HCT116 (cell line): ENCODE measurements around the gene KRT12. TPM values are rescaled to one million over a fixed set of nuclear protein-coding genes. Genes with fewer than 3 reads are reported as not detected.

Experiments used
- ATAC-seq: fragments of 200-7000 bp; cut with Tn5 transposase; 2 replicates; pipeline ENCODE4 v1.9.1; 2020; ENCODE audit warnings: mild to moderate bottlenecking, moderate library complexity
- BruUV-seq: library from RNA; stranded (reverse); fragments of 400-500 nt; replicated peaks from 2 replicates; lab custom pipeline; 2021; lab: Mats Ljungman, UMichigan
- CTCF ChIA-PET: fragments of 300-600 bp; sonication (Branson Sonifier 250); formaldehyde crosslinking; loops from one replicate; lab custom pipeline; 2021; ENCODE audit warnings: antibody characterized with exemption; lab: Charles Lee
- POLR2A ChIA-PET: fragments of 300-600, 350-600 bp; sonication (Branson Sonifier 250); formaldehyde crosslinking; loops from one replicate; lab custom pipeline; 2021; ENCODE audit warnings: antibody characterized with exemption; lab: Charles Lee
- RAD21 ChIA-PET, 2 experiments: fragments of 300-600 bp; sonication (Branson Sonifier 250); formaldehyde crosslinking; loops; one replicate each; lab custom pipeline; 2023; ENCODE audit warnings: low total read pairs in 2 of 2; ENCODE audit not compliant: uncharacterized antibody in 2 of 2, unreplicated experiment in 2 of 2, low non-redundant PET in 1 of 2; lab: Charles Lee
- DNase-seq: peaks from one replicate; pipeline ENCODE4 v3.0.0-alpha.2; 2010; ENCODE audit warnings: low read depth, low spot score
- H2AFZ ChIP-seq: fragments of 200-600 bp; shearing (Covaris generic), sonication (generic); 2 replicates; pipeline ENCODE4 v1.6.1; 2017; ENCODE audit warnings: low read depth, mixed run types, mixed read lengths, antibody characterized with exemption, low read length; ENCODE audit not compliant: poor library complexity, severe bottlenecking
- H3K27ac ChIP-seq: 2 replicates; pipeline ENCODE4 v1.5.1; 2012; ENCODE audit warnings: low read depth, low read length
- H3K27me3 ChIP-seq: fragments of 200-600 bp; sonication (generic); 2 replicates; pipeline ENCODE4 v1.6.1; 2016; ENCODE audit warnings: mixed run types, low read length, mixed read lengths; ENCODE audit not compliant: insufficient read depth
- H3K36me3 ChIP-seq, 2 experiments: fragments of 200-500 bp in 1 of 2; fragments of 200-600 bp in 1 of 2; sonication (Bioruptor generic) in 1 of 2; sonication (generic) in 1 of 2; 2 replicates each; pipeline versions ENCODE4 v1.5.1 to v1.6.1; 2014 to 2016; ENCODE audit warnings: low read length in 2 of 2, inconsistent platforms in 1 of 2, mixed read lengths in 1 of 2, mixed run types in 1 of 2; ENCODE audit not compliant: insufficient read depth in 2 of 2, control insufficient read depth in 1 of 2
- H3K4me1 ChIP-seq, 2 experiments: fragments of 200-600 bp in 1 of 2; sonication (generic) in 1 of 2; 2 replicates each; pipeline versions ENCODE4 v1.5.1 to v1.6.1; 2012 to 2017; ENCODE audit warnings: low read length in 2 of 2, inconsistent platforms in 1 of 2, mild to moderate bottlenecking in 1 of 2, mixed read lengths in 1 of 2, mixed run types in 1 of 2, moderate library complexity in 1 of 2; ENCODE audit not compliant: insufficient read depth in 2 of 2, control insufficient read depth in 1 of 2
- H3K4me2 ChIP-seq: fragments of 200-600 bp; sonication (generic); 2 replicates; pipeline ENCODE4 v1.6.1; 2017; ENCODE audit warnings: mixed run types, low read length, mixed read lengths
- H3K4me3 ChIP-seq, 2 experiments: fragments of 200-600 bp in 1 of 2; sonication (generic) in 1 of 2; replicated peaks in 1 of 2; 2 replicates each; pipeline ENCODE4 v1.5.1; 2011 to 2016; ENCODE audit warnings: low read length in 2 of 2, control low read depth in 1 of 2, low read depth in 1 of 2, mild to moderate bottlenecking in 1 of 2, mixed read lengths in 1 of 2, mixed run types in 1 of 2
- H3K79me2 ChIP-seq: fragments of 200-600 bp; sonication (generic); 2 replicates; pipeline ENCODE4 v1.6.1; 2017; ENCODE audit warnings: mild to moderate bottlenecking, mixed run types, low read length, moderate library complexity, mixed read lengths; ENCODE audit not compliant: insufficient read depth
- H3K9ac ChIP-seq: fragments of 200-600 bp; sonication (generic); 2 replicates; pipeline ENCODE4 v1.6.1; 2016; ENCODE audit warnings: low read length, mixed read lengths
- H3K9me2 ChIP-seq: fragments of 200-600 bp; sonication (generic), shearing (Covaris generic); 2 replicates; pipeline ENCODE4 v1.6.1; 2017; ENCODE audit warnings: mixed run types, mild to moderate bottlenecking, moderate library complexity; ENCODE audit not compliant: insufficient read depth
- H3K9me3 ChIP-seq, 2 experiments: fragments of 200-500 bp in 1 of 2; fragments of 200-600 bp in 1 of 2; sonication (Bioruptor generic) in 1 of 2; sonication (generic) in 1 of 2; 2 replicates each; pipeline ENCODE4 v1.6.1; 2014 to 2017; ENCODE audit warnings: low read length in 2 of 2, mixed read lengths in 2 of 2, inconsistent platforms in 1 of 2, low read depth in 1 of 2, mild to moderate bottlenecking in 1 of 2, mixed run types in 1 of 2, moderate library complexity in 1 of 2; ENCODE audit not compliant: control insufficient read depth in 1 of 2, insufficient read depth in 1 of 2
- H4K20me1 ChIP-seq: fragments of 200-600 bp; sonication (generic), shearing (Covaris generic); 2 replicates; pipeline ENCODE4 v1.6.1; 2017; ENCODE audit warnings: mixed run types, mild to moderate bottlenecking, moderate library complexity; ENCODE audit not compliant: insufficient read depth
- CBX3 ChIP-seq: IDR thresholded peaks from 2 replicates; pipeline ENCODE4 v1.6.1; 2012; ENCODE audit warnings: low read depth
- CEBPB ChIP-seq: IDR thresholded peaks from 2 replicates; pipeline ENCODE4 v1.6.1; 2012; ENCODE audit warnings: low read depth
- EGR1 ChIP-seq: IDR thresholded peaks from 2 replicates; pipeline ENCODE4 v1.6.1; 2012; ENCODE audit warnings: low read depth
- ELF1 ChIP-seq: IDR thresholded peaks from 2 replicates; pipeline ENCODE4 v1.6.1; 2012; ENCODE audit warnings: low read depth, borderline replicate concordance
- FOSL1 ChIP-seq: IDR thresholded peaks from 2 replicates; pipeline ENCODE4 v1.6.1; 2012; ENCODE audit warnings: low read depth
- JUND ChIP-seq: IDR thresholded peaks from 2 replicates; pipeline ENCODE4 v1.6.1; 2012
- RAD21 ChIP-seq: IDR thresholded peaks from 2 replicates; pipeline ENCODE4 v1.6.1; 2012; ENCODE audit warnings: low read depth, mild to moderate bottlenecking
- SP1 ChIP-seq: IDR thresholded peaks from 2 replicates; pipeline ENCODE4 v1.6.1; 2012; ENCODE audit warnings: low read depth
- YY1 ChIP-seq: IDR thresholded peaks from 2 replicates; pipeline ENCODE4 v1.6.1; 2011; ENCODE audit warnings: low read length, low read depth, moderate library complexity, mild to moderate bottlenecking; ENCODE audit not compliant: insufficient replicate concordance; ENCODE audit errors: extremely low read depth
- intact Hi-C: fragments of 100-400 bp; cut with micrococcal nuclease; formaldehyde crosslinking; loops from 2 replicates; pipeline ENCODE4 v1.10.0; 2022
- total RNA-seq: library from RNA; stranded (reverse); gene quantifications from one replicate; pipeline ENCODE4 v1.2.1, GENCODE V29; 2021; ENCODE audit not compliant: unreplicated experiment
- TF ChIP-seq, protein P1 (sequence below): IDR thresholded peaks from 2 replicates; pipeline ENCODE4 v1.6.1; 2012

The KRT12 gene
- total RNA-seq, 1 experiment from 2014 or later = not detected

DNA sequence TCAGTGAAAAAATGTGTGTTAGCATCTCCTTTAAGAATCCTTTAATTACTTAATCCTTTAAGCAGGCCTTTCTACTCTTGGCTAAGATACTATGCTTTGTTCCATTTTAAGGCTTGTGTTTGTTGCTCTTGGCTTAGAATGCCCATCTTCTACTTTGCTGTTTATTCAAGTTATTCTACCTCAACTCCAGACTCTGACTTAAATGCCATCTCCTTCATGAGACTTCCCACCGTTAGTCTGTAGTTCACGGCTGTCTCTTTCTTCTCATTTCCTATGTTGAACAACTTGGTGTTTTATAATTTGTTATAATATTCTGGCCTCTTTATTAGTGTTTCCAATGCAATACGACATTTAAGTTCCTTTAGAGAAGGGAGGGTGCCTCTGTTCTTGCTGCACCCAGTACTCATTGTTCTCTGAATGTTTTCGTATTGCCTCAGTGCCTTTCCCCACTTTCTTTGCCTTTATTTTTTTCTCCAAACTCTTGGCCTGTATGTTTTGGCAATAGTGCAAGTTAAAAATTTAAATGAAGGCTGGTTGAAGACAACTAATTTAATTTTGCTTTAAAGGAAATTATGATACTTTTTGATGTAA, 38.5 kb downstream of the KRT12 start:
- TF ChIP-seq CEBPB (no peak), CBX3 (no peak), ELF1 (no peak), JUND (no peak), YY1 (no peak), FOSL1 (no peak), SP1 (no peak), RAD21 (no peak), EGR1 (no peak)
- TF ChIP-seq, protein P1, sequence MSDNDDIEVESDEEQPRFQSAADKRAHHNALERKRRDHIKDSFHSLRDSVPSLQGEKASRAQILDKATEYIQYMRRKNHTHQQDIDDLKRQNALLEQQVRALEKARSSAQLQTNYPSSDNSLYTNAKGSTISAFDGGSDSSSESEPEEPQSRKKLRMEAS = no peak; the same call in 1 of the 2 replicates
- TF ChIP-seq, all 23 proteins: peak for 0
- Histone ChIP-seq H3K9me2 (no peaks in the 10 kb centered on the region), H3K4me3 (no peak overlapping the region), H3K9me3 (no peaks in the 10 kb centered on the region), H3K4me1 (peaks cover 3 to 34% of the 10 kb centered on the region in 2 experiments; a peak in 3 of 4 replicates), H3K27ac (peak overlapping the region; percentile 52; the same call in 1 of the 2 replicates), H4K20me1 (no peaks in the 10 kb centered on the region), H3K36me3 (peaks cover 0 to 4% of the 10 kb centered on the region in 2 experiments; a peak in 1 of 4 replicates), H2AFZ (no peak overlapping the region), H3K4me2 (peak overlapping the region; percentile 27; the same call in 1 of the 2 replicates), H3K27me3 (no peaks in the 10 kb centered on the region), H3K79me2 (peaks cover 63% of the 10 kb centered on the region), H3K9ac (peak overlapping the region; percentile 19)
- intact Hi-C loops = no loop called here
- POLR2A ChIA-PET = interaction anchor here (0.8 kb wide), 1 partner anchor 860 kb away, joined by 3 read pairs; the partner anchor contains the start of gene EIF1
- ATAC-seq (peak; percentile 26; the same call in 1 of the 2 replicates), DNase-seq (no peak)
- CTCF ChIA-PET = no interaction called here
- RAD21 ChIA-PET = no interaction called here
- BruUV-seq = no TSS peak
